Esophagus muscularis mucosa (tissue), 4 donors: ENCODE results near the gene SPTY2D1. TPM values are rescaled to one million over a fixed set of nuclear protein-coding genes. Genes with fewer than 3 reads are reported as not detected.
A peak's percentile ranks its signal among the peaks of the same experiment; 100 is the strongest.

Experiments used
- DNase-seq: peaks from one replicate; pipeline ENCODE4 v3.0.0-alpha.2; 2017; ENCODE audit errors: extremely low spot score
- H3K27ac ChIP-seq, 4 donors: fragments of 200-600 bp; sonication (generic); replicated peaks in 1 of 4; 1 replicate in 3 of 4; 2 replicates in 1 of 4; pipeline ENCODE4 v1.5.1; 2016 to 2019; ENCODE audit warnings: mild to moderate bottlenecking in 1 of 4
- H3K27me3 ChIP-seq, 4 donors: fragments of 200-600 bp; sonication (generic); one replicate each; pipeline versions ENCODE4 v1.5.1 to v1.6.0; 2016 to 2019
- H3K36me3 ChIP-seq, 4 donors: fragments of 200-600 bp; sonication (generic); one replicate each; pipeline ENCODE4 v1.5.1; 2016 to 2019
- H3K4me1 ChIP-seq, 4 donors: fragments of 200-600 bp; sonication (generic); one replicate each; pipeline ENCODE4 v1.5.1; 2016 to 2019
- H3K4me3 ChIP-seq, 4 donors: fragments of 200-600 bp; sonication (generic); 1 replicate in 2 of 4; 2 replicates in 2 of 4; pipeline ENCODE4 v1.5.1; 2016 to 2019; ENCODE audit warnings: mild to moderate bottlenecking in 4 of 4, moderate library complexity in 1 of 4
- H3K9me3 ChIP-seq, 4 donors: fragments of 200-600 bp; sonication (generic); 1 replicate in 3 of 4; 2 replicates in 1 of 4; pipeline ENCODE4 v1.5.1; 2016 to 2019
- EP300 ChIP-seq: sonication (generic); formaldehyde crosslinking; IDR thresholded peaks from one replicate; pipeline ENCODE4 v1.6.1; 2017; ENCODE audit warnings: antibody characterized with exemption
- POLR2A ChIP-seq: fragments of 450-650 bp; IDR thresholded peaks from one replicate; pipeline ENCODE4 v1.6.1; 2017; ENCODE audit warnings: antibody characterized with exemption, moderate library complexity, mild to moderate bottlenecking, low read depth
- POLR2AphosphoS5 ChIP-seq, 2 donors: sonication (generic); formaldehyde crosslinking; IDR thresholded peaks; one replicate each; pipeline ENCODE4 v1.6.1; 2017; ENCODE audit warnings: antibody characterized with exemption in 2 of 2
- WGBS: methylation state at CpG from one replicate; pipeline ENCODE4 v1.1.5; 2018; 5-methylcytosine and 5-hydroxymethylcytosine counted together
- intact Hi-C: fragments of 100-400 bp; cut with DNase I; formaldehyde crosslinking; loops from one replicate; pipeline ENCODE4 v1.15.1; 2023
- total RNA-seq, 4 donors: library from RNA; depleted of rRNA; stranded (reverse); fragments of >200 nt; gene quantifications; one replicate each; pipeline versions ENCODE4 v1.1.0 to v1.2.1, GENCODE V29; 2016
- TF ChIP-seq, protein P1 (sequence below), 3 experiments: fragments of 200-600 bp in 2 of 3; fragments of 450-650 bp in 1 of 3; sonication (generic) in 2 of 3; IDR thresholded peaks; one replicate each; pipeline ENCODE4 v1.5.1; 2017 to 2019; ENCODE audit warnings: antibody characterized with exemption in 3 of 3, mild to moderate bottlenecking in 2 of 3, moderate library complexity in 1 of 3

SPTY2D1 gene
- total RNA-seq, 4 donors from 2014 or later = 9.6 to 32.1 (median 18.1) TPM

DNA sequence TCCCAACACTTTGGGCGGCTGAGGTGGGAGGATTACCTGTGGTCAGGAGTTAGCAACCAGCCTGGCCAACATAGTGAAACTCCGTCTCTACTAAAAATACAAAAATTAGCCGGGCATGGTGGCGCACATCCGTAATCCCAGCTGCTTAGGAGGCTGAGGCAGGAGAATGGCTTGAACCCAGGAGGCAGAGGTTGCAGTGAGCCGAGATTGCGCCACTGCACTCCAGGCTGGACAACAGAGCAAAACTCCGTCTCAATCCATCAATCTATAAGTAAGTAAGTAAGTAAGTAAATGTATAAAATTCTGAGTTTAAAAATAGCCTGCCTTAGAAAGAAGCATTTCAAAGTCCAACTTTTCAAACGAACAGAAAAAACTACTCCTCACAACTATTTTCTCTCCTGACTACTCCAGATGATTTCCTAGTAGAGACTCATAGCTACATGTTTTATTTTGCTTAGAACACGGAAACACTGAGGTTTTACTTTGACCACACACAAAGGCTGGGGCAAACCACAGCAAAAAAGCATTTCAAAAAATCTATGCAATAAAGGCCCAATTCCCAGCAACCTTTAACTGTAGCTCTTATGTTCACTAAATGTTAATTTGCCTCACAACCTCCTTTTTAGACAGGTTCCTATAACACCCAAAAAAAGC, 16.3 kb downstream of the SPTY2D1 start:
- DNase-seq = no peak
- Histone ChIP-seq H3K4me3 (no peak overlapping the region), H3K27me3 (no peaks in the 10 kb centered on the region), H3K9me3 (no peaks in the 10 kb centered on the region), H3K4me1 (peaks cover 18 to 39% (median 29%) of the 10 kb centered on the region in 4 donors), H3K27ac (peak overlapping the region; percentile 50 to 78 (median 63)), H3K36me3 (peaks cover 12 to 34% (median 26%) of the 10 kb centered on the region in 4 donors)
- intact Hi-C loops = no loop called here
- TF ChIP-seq POLR2AphosphoS5 (IDR thresholded peaks at IDR 0.05) = no peak
- no peak for TF ChIP-seq EP300
- TF ChIP-seq, protein P1, sequence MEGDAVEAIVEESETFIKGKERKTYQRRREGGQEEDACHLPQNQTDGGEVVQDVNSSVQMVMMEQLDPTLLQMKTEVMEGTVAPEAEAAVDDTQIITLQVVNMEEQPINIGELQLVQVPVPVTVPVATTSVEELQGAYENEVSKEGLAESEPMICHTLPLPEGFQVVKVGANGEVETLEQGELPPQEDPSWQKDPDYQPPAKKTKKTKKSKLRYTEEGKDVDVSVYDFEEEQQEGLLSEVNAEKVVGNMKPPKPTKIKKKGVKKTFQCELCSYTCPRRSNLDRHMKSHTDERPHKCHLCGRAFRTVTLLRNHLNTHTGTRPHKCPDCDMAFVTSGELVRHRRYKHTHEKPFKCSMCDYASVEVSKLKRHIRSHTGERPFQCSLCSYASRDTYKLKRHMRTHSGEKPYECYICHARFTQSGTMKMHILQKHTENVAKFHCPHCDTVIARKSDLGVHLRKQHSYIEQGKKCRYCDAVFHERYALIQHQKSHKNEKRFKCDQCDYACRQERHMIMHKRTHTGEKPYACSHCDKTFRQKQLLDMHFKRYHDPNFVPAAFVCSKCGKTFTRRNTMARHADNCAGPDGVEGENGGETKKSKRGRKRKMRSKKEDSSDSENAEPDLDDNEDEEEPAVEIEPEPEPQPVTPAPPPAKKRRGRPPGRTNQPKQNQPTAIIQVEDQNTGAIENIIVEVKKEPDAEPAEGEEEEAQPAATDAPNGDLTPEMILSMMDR (IDR thresholded peaks at IDR 0.05) = no peak
- TF ChIP-seq POLR2A = no peak
- 59% methylated on average over 10 of the region's 10 CpGs for WGBS

DNA sequence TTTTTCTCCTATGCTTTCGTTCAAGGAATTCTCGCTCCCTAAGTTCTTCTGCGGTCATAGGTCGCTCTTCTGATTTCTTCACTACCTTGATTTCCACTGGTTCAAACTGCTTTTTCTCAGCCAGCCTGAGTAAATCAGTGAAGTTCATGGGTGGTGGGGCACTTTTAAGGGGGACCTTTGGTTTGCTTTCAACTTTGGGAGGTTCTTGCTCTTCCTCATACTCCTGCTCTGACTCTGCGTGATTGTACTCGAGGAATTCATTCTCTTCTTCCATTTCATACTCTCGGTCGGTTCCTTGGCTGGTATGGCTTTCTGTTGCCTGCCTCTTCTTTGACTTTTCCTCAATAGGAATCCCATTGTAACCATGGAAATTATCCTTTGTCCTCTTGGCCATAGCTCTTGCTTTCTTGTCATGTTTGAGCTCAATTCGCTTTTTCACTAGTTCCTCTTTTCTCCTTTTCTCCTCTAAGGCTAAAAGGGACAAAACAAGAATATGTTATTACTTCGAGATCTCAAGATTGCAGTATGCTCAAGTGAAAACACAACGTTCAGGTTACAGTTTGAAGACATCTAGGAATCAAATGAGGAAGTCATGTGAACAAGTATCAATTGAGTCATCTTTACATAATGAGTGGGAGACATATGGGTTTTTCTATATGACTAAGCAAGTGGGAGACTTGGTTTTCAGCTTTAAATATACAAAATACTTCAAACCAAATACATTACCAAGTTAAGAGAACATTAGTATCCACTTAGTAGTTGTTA, 18.3 kb downstream of the SPTY2D1 start:
- H3K27ac ChIP-seq = no peak overlapping the region

DNA sequence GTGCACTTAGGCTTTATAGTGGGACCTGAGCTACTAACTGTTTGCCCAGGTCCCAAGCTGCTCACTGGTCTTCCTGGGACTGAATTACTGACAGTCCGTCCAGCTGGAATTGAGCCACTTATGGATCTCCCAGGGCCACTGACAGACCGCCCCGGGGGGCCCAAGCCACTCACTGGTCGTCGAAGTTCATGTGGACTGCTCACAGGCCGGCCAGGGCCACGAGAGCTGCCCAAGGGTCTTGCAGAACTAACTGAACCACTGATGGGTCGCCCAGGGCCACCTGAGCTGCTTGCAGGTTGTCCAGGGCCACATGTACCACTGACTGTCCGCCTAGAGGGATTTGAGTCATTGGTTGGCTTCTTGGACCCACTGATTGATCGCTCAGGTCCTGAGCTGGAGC, 19.5 kb downstream of the SPTY2D1 start:
- WGBS = 97% methylated on average over 10 of the region's 10 CpGs
- H3K27ac ChIP-seq = no peak overlapping the region
- H3K27me3 ChIP-seq = no peaks in the 10 kb centered on the region
- H3K9me3 ChIP-seq = no peaks in the 10 kb centered on the region
- no peak overlapping the region for H3K4me3 ChIP-seq
- H3K36me3 ChIP-seq = peaks cover 16 to 62% (median 49%) of the 10 kb centered on the region in 4 donors
- intact Hi-C loops = no loop called here
- DNase-seq = no peak
- no peak for TF ChIP-seq EP300
- TF ChIP-seq, protein P1 (IDR thresholded peaks at IDR 0.05) = no peak
- no peak for TF ChIP-seq POLR2AphosphoS5 (IDR thresholded peaks at IDR 0.05)
- TF ChIP-seq POLR2A = no peak
- peaks cover 18 to 29% (median 26%) of the 10 kb centered on the region in 4 donors for H3K4me1 ChIP-seq

More for the DNA sequence above, 18.3 kb downstream of the SPTY2D1 start:
- no peaks in the 10 kb centered on the region for H3K27me3 ChIP-seq
- 89% methylated on average over 11 of the region's 11 CpGs for WGBS
- peaks cover 12 to 51% (median 39%) of the 10 kb centered on the region in 4 donors for H3K36me3 ChIP-seq
- no peak overlapping the region for H3K4me3 ChIP-seq
- DNase-seq = no peak
- peaks cover 18 to 35% (median 29%) of the 10 kb centered on the region in 4 donors for H3K4me1 ChIP-seq
- intact Hi-C loops = no loop called here
- no peaks in the 10 kb centered on the region for H3K9me3 ChIP-seq
- TF ChIP-seq, protein P1 (IDR thresholded peaks at IDR 0.05) = no peak
- TF ChIP-seq POLR2A (no peak), EP300 (no peak), POLR2AphosphoS5 (IDR thresholded peaks at IDR 0.05) (no peak)

DNA sequence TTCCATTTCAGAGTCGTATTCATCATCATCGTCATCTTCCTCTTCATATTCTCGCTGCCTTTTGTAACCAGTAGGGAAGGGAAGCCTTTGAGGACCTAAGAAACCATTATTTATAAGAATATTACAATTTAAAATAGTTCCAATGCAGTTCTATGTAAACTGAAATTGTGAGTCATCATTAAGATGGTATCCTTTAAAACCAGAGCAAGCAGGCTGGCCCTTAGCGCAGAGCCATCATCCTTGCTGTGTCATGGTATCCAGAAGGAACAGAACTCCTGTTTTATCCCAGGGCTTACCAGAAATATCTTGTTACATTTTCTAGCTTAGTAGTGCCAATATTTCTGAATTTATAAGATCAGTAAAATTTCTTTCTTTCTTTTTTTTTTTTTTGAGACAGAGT, 21.7 kb downstream of the SPTY2D1 start:
- WGBS = 94% methylated on average over 4 of the region's 4 CpGs

More for the DNA sequence above, 21.7 kb downstream of the SPTY2D1 start:
- Histone ChIP-seq H3K27me3 (no peaks in the 10 kb centered on the region), H3K36me3 (peaks cover 19 to 82% (median 59%) of the 10 kb centered on the region in 4 donors), H3K4me3 (no peak overlapping the region), H3K9me3 (no peaks in the 10 kb centered on the region), H3K4me1 (peaks cover 0 to 14% (median 5%) of the 10 kb centered on the region in 4 donors), H3K27ac (no peak overlapping the region)
- no peak for DNase-seq
- TF ChIP-seq, protein P1 (IDR thresholded peaks at IDR 0.05) = no peak
- TF ChIP-seq EP300 = no peak
- TF ChIP-seq POLR2AphosphoS5 (IDR thresholded peaks at IDR 0.05) = no peak
- TF ChIP-seq POLR2A = no peak
- intact Hi-C loops = no loop called here
